OCI-LY1 (cell line): Measurements from ENCODE around the gene EPHA4.

Source experiments
- H2AFZ ChIP-seq: fragments of 200-600 bp; sonication (generic), shearing (Covaris generic); 2 replicates; pipeline ENCODE4 v1.6.0; 2014; ENCODE audit warnings: antibody characterized with exemption, mild to moderate bottlenecking, low read length
- H3F3A ChIP-seq: fragments of 200-600 bp; sonication (generic), shearing (Covaris generic); 2 replicates; pipeline ENCODE4 v1.6.0; 2014; ENCODE audit warnings: mild to moderate bottlenecking, antibody characterized with exemption, low read length, moderate library complexity; ENCODE audit not compliant: insufficient read depth
- H3K27ac ChIP-seq: fragments of 200-600 bp; sonication (generic); 2 replicates; pipeline ENCODE4 v1.5.1; 2014; ENCODE audit warnings: low read length, mixed run types, mild to moderate bottlenecking, low read depth; ENCODE audit not compliant: poor library complexity, severe bottlenecking
- H3K27me3 ChIP-seq: fragments of 200-600 bp; sonication (generic); 2 replicates; pipeline ENCODE4 v1.6.0; 2014; ENCODE audit warnings: antibody characterized with exemption, mild to moderate bottlenecking, low read length, moderate library complexity; ENCODE audit not compliant: insufficient read depth
- H3K36me3 ChIP-seq: fragments of 200-600 bp; sonication (generic); 2 replicates; pipeline ENCODE4 v1.6.1; 2014; ENCODE audit warnings: mild to moderate bottlenecking, antibody characterized with exemption, low read length, moderate library complexity, mixed read lengths; ENCODE audit not compliant: insufficient read depth
- H3K4me1 ChIP-seq: fragments of 200-600 bp; sonication (generic); 2 replicates; pipeline ENCODE4 v1.5.1; 2014; ENCODE audit warnings: mild to moderate bottlenecking, low read length, moderate library complexity; ENCODE audit not compliant: insufficient read depth, severe bottlenecking
- H3K4me2 ChIP-seq: fragments of 200-600 bp; sonication (generic), shearing (Covaris generic); 2 replicates; pipeline ENCODE4 v1.6.1; 2014; ENCODE audit warnings: low read length
- H3K4me3 ChIP-seq: fragments of 200-600 bp; sonication (generic); 2 replicates; pipeline ENCODE4 v1.5.1; 2014; ENCODE audit warnings: low read length, low read depth, mild to moderate bottlenecking, mixed read lengths; ENCODE audit not compliant: poor library complexity, severe bottlenecking
- H3K79me2 ChIP-seq: fragments of 200-600 bp; shearing (Covaris generic); 2 replicates; pipeline ENCODE4 v1.6.1; 2016; ENCODE audit warnings: mixed run types, low read length, mixed read lengths; ENCODE audit not compliant: insufficient read depth
- H3K9ac ChIP-seq: fragments of 200-600 bp; sonication (generic), shearing (Covaris generic); 2 replicates; pipeline ENCODE4 v1.6.1; 2014; ENCODE audit warnings: mild to moderate bottlenecking, low read length, mixed read lengths
- H3K9me2 ChIP-seq: fragments of 200-600 bp; sonication (generic), shearing (Covaris generic); 2 replicates; pipeline ENCODE4 v1.6.1; 2014; ENCODE audit warnings: low read depth, mild to moderate bottlenecking, low read length, mixed read lengths
- H3K9me3 ChIP-seq: fragments of 200-600 bp; shearing (Covaris generic); 2 replicates; pipeline ENCODE4 v1.6.1; 2014; ENCODE audit warnings: low read length, mixed read lengths
- H4K20me1 ChIP-seq: fragments of 200-600 bp; sonication (generic), shearing (Covaris generic); 2 replicates; pipeline ENCODE4 v1.6.0; 2016; ENCODE audit warnings: mild to moderate bottlenecking, low read length; ENCODE audit not compliant: insufficient read depth
- CTCF ChIP-seq: fragments of 200-600 bp; sonication (generic), shearing (Covaris generic); IDR thresholded peaks from 2 replicates; pipeline ENCODE4 v1.5.1; 2017; ENCODE audit warnings: mild to moderate bottlenecking, antibody characterized with exemption, low read length, moderate library complexity, mixed read lengths
- EZH2 ChIP-seq: fragments of 200-600 bp; sonication (generic), shearing (Covaris generic); IDR thresholded peaks from 2 replicates; pipeline ENCODE4 v1.8.0; 2017; ENCODE audit warnings: borderline replicate concordance, mixed run types, mild to moderate bottlenecking, antibody characterized with exemption, low read length, moderate library complexity, mixed read lengths

Gene EPHA4

GRCh38 chr2:221614274-221614673, 42.2 kb upstream of the EPHA4 start:
- Histone ChIP-seq H3K79me2 (no peaks in the 10 kb centered on the region), H4K20me1 (no peaks in the 10 kb centered on the region), H3K9me2 (no peaks in the 10 kb centered on the region), H3K4me3 (no peak overlapping the region), H3K4me2 (no peak overlapping the region), H3K27me3 (no peaks in the 10 kb centered on the region), H3K4me1 (no peaks in the 10 kb centered on the region), H3F3A (no peaks in the 10 kb centered on the region), H2AFZ (no peak overlapping the region), H3K36me3 (no peaks in the 10 kb centered on the region), H3K9me3 (no peaks in the 10 kb centered on the region), H3K27ac (no peak overlapping the region), H3K9ac (no peak overlapping the region)
- TF ChIP-seq CTCF (no peak), EZH2 (no peak)

- no peaks in the 10 kb centered on the region for H3F3A ChIP-seq
- H3K9me2 ChIP-seq: no peaks in the 10 kb centered on the region
- H3K4me2 ChIP-seq: no peak overlapping the region
- H4K20me1 ChIP-seq: no peaks in the 10 kb centered on the region
- no peak overlapping the region for H3K27ac ChIP-seq
- no peaks in the 10 kb centered on the region for H3K79me2 ChIP-seq
- no peak overlapping the region for H3K9ac ChIP-seq
- H3K27me3 ChIP-seq: no peaks in the 10 kb centered on the region
- H3K9me3 ChIP-seq: no peaks in the 10 kb centered on the region
- TF ChIP-seq CTCF: no peak
- TF ChIP-seq EZH2: no peak
- H3K4me1 ChIP-seq: no peaks in the 10 kb centered on the region
- no peaks in the 10 kb centered on the region for H3K36me3 ChIP-seq
- no peak overlapping the region for H3K4me3 ChIP-seq
- H2AFZ ChIP-seq: no peak overlapping the region
Observed at GRCh38 chr2:221612800-221613199, 40.7 kb upstream of the EPHA4 start.

- TF ChIP-seq EZH2 (no peak), CTCF (no peak)
- Histone ChIP-seq H3K27me3 (no peaks in the 10 kb centered on the region), H3K36me3 (no peaks in the 10 kb centered on the region), H3K27ac (no peak overlapping the region), H3K79me2 (no peaks in the 10 kb centered on the region), H3K9me2 (no peaks in the 10 kb centered on the region), H3F3A (no peaks in the 10 kb centered on the region), H2AFZ (no peak overlapping the region), H3K9me3 (no peaks in the 10 kb centered on the region), H3K4me1 (no peaks in the 10 kb centered on the region), H3K9ac (no peak overlapping the region), H3K4me3 (no peak overlapping the region), H4K20me1 (no peaks in the 10 kb centered on the region), H3K4me2 (no peak overlapping the region)
Observed at GRCh38 chr2:221612161-221612560, 40.1 kb upstream of the EPHA4 start.
